H1 (cell line): ENCODE measurements around the gene TSC1. TPM values are rescaled to one million over a fixed set of nuclear protein-coding genes. Genes with fewer than 3 reads are reported as not detected.
A peak's percentile ranks its signal among the peaks of the same experiment; 100 is the strongest.

Experiments
- CTCF ChIA-PET: fragments of 300-600 bp; sonication (Branson Sonifier 250); formaldehyde crosslinking; loops from one replicate; lab custom pipeline; 2021; ENCODE audit not compliant: partially characterized antibody; lab: Charles Lee
- POLR2A ChIA-PET: fragments of 300-600 bp; sonication (Branson Sonifier 250); formaldehyde crosslinking; loops from one replicate; lab custom pipeline; 2021; ENCODE audit warnings: inconsistent platforms; ENCODE audit not compliant: partially characterized antibody; lab: Charles Lee
- DNase-seq, 2 experiments: peaks; one replicate each; pipeline versions ENCODE4 v3.0.0 to v3.0.0-alpha.2; 2010 to 2022; ENCODE audit warnings: low spot score in 2 of 2, low read depth in 1 of 2, mixed read lengths in 1 of 2
- FAIRE-seq: peaks from 2 replicates; lab custom pipeline; 2011; peaks lifted over from hg19 to GRCh38; lab: Jason Lieb, UNC
- H2AFZ ChIP-seq: 2 replicates; pipeline ENCODE4 v1.8.1; 2012; ENCODE audit warnings: low read length, inconsistent platforms
- H2AK5ac ChIP-seq: 2 replicates; pipeline ENCODE4 v1.6.1; 2013; ENCODE audit warnings: low read depth, low read length
- H2BK120ac ChIP-seq: replicated peaks from 2 replicates; pipeline ENCODE3; 2013; ENCODE audit warnings: low read depth, low read length, inconsistent platforms
- H2BK12ac ChIP-seq: 2 replicates; pipeline ENCODE4 v1.6.1; 2013; ENCODE audit warnings: low read depth, low read length
- H2BK15ac ChIP-seq: 2 replicates; pipeline ENCODE4 v1.6.1; 2013; ENCODE audit warnings: low read length
- H2BK20ac ChIP-seq: 2 replicates; pipeline ENCODE4 v1.6.1; 2013; ENCODE audit warnings: low read length
- H2BK5ac ChIP-seq: 2 replicates; pipeline ENCODE4 v1.6.1; 2013; ENCODE audit warnings: low read depth, low read length
- H3K14ac ChIP-seq: 2 replicates; pipeline ENCODE4 v1.6.1; 2013; ENCODE audit warnings: inconsistent platforms; ENCODE audit not compliant: insufficient read length
- H3K18ac ChIP-seq: 2 replicates; pipeline ENCODE4 v1.6.1; 2013; ENCODE audit warnings: low read length; ENCODE audit errors: extremely low read depth
- H3K23ac ChIP-seq: 2 replicates; pipeline ENCODE4 v1.6.1; 2013; ENCODE audit warnings: inconsistent platforms; ENCODE audit not compliant: insufficient read length
- H3K23me2 ChIP-seq: 2 replicates; pipeline ENCODE4 v1.6.1; 2013; ENCODE audit warnings: low read depth, low read length
- H3K27ac ChIP-seq: 2 replicates; pipeline ENCODE4 v1.6.1; 2011; ENCODE audit warnings: low read depth, low read length, inconsistent platforms
- H3K27me3 ChIP-seq, 4 experiments: replicated peaks in 1 of 4; 1 replicate in 1 of 4; 2 replicates in 3 of 4; pipeline versions ENCODE4 v1.6.1 to v1.8.1; 2011 to 2013; ENCODE audit warnings: low read length in 3 of 4, mild to moderate bottlenecking in 3 of 4, inconsistent platforms in 2 of 4, mixed read lengths in 2 of 4, moderate library complexity in 1 of 4; ENCODE audit not compliant: control insufficient read depth in 3 of 4, insufficient read depth in 3 of 4; ENCODE audit errors: extremely low read depth in 1 of 4
- H3K36me3 ChIP-seq, 4 experiments: 2 replicates each; pipeline versions ENCODE4 v1.6.1 to v1.8.1; 2011 to 2013; ENCODE audit warnings: mild to moderate bottlenecking in 4 of 4, low read length in 3 of 4, moderate library complexity in 2 of 4, control low read depth in 1 of 4, inconsistent platforms in 1 of 4; ENCODE audit not compliant: insufficient read depth in 4 of 4, control insufficient read depth in 2 of 4
- H3K4ac ChIP-seq: replicated peaks from 2 replicates; pipeline ENCODE3; 2013; ENCODE audit warnings: low read length, low read depth, mixed read lengths, inconsistent platforms; ENCODE audit not compliant: insufficient read length
- H3K4me1 ChIP-seq, 4 experiments: replicated peaks in 1 of 4; 1 replicate in 1 of 4; 2 replicates in 3 of 4; pipeline versions ENCODE4 v1.6.1 to v1.8.1; 2011 to 2013; ENCODE audit warnings: low read length in 3 of 4, inconsistent platforms in 2 of 4, mixed read lengths in 1 of 4; ENCODE audit not compliant: insufficient read depth in 4 of 4, control insufficient read depth in 3 of 4
- H3K4me2 ChIP-seq, 2 experiments: 2 replicates each; pipeline versions ENCODE4 v1.6.1 to v1.8.1; 2011 to 2013; ENCODE audit warnings: low read depth in 2 of 2, low read length in 2 of 2, control low read depth in 1 of 2, inconsistent platforms in 1 of 2, mild to moderate bottlenecking in 1 of 2; ENCODE audit not compliant: insufficient read depth in 1 of 2
- H3K4me3 ChIP-seq, 4 experiments: fragments of 200-600, 300-600 bp in 1 of 4; sonication (generic), shearing (Covaris generic), sonication (Bioruptor Twin) in 1 of 4; 2 replicates each; pipeline versions ENCODE4 v1.5.1 to v1.8.1; 2011 to 2016; ENCODE audit warnings: low read length in 4 of 4, low read depth in 3 of 4, control low read depth in 2 of 4, inconsistent platforms in 2 of 4, mild to moderate bottlenecking in 2 of 4, mixed read lengths in 1 of 4, moderate library complexity in 1 of 4; ENCODE audit not compliant: insufficient read depth in 2 of 4; ENCODE audit errors: extremely low read depth in 1 of 4
- H3K56ac ChIP-seq: replicated peaks from 2 replicates; pipeline ENCODE3; 2013; ENCODE audit warnings: low read depth, mild to moderate bottlenecking, mixed read lengths, low read length, inconsistent platforms; ENCODE audit not compliant: insufficient read length
- H3K79me1 ChIP-seq: 2 replicates; pipeline ENCODE4 v1.6.1; 2013; ENCODE audit warnings: low read depth, low read length, control low read depth
- H3K79me2 ChIP-seq, 2 experiments: 2 replicates each; pipeline versions ENCODE4 v1.6.1 to v1.8.1; 2012 to 2013; ENCODE audit warnings: low read length in 2 of 2, mild to moderate bottlenecking in 2 of 2, inconsistent platforms in 1 of 2; ENCODE audit not compliant: insufficient read depth in 2 of 2, control insufficient read depth in 1 of 2
- H3K9ac ChIP-seq, 4 experiments: replicated peaks in 1 of 4; 1 replicate in 1 of 4; 2 replicates in 3 of 4; pipeline versions ENCODE4 v1.6.1 to v1.8.1; 2011 to 2013; ENCODE audit warnings: low read depth in 3 of 4, low read length in 3 of 4, control low read depth in 2 of 4, mild to moderate bottlenecking in 2 of 4, moderate library complexity in 2 of 4, inconsistent platforms in 1 of 4; ENCODE audit errors: extremely low read depth in 1 of 4
- H3K9me3 ChIP-seq, 2 experiments: 2 replicates each; pipeline versions ENCODE4 v1.6.1 to v1.8.1; 2012 to 2013; ENCODE audit warnings: mild to moderate bottlenecking in 2 of 2, moderate library complexity in 2 of 2, control low read depth in 1 of 2, inconsistent platforms in 1 of 2, low read depth in 1 of 2, low read length in 1 of 2, mixed read lengths in 1 of 2; ENCODE audit not compliant: insufficient read depth in 2 of 2
- H4K20me1 ChIP-seq, 2 experiments: replicated peaks in 1 of 2; 2 replicates each; pipeline versions ENCODE3 to v1.8.1; 2011 to 2013; ENCODE audit warnings: inconsistent platforms in 2 of 2, low read length in 2 of 2, mild to moderate bottlenecking in 1 of 2; ENCODE audit not compliant: insufficient read depth in 2 of 2, control insufficient read depth in 1 of 2
- H4K5ac ChIP-seq: 2 replicates; pipeline ENCODE4 v1.6.1; 2013; ENCODE audit warnings: low read length, low read depth, mixed read lengths, inconsistent platforms; ENCODE audit not compliant: insufficient read length
- H4K8ac ChIP-seq: 2 replicates; pipeline ENCODE4 v1.8.0; 2013; ENCODE audit warnings: mild to moderate bottlenecking, moderate library complexity, low read length, inconsistent platforms; ENCODE audit not compliant: insufficient read depth; ENCODE audit errors: extremely low read depth
- H4K91ac ChIP-seq: replicated peaks from 2 replicates; pipeline ENCODE3; 2013; ENCODE audit warnings: low read length, mixed read lengths, inconsistent platforms; ENCODE audit not compliant: insufficient read length
- HDAC2 ChIP-seq, 2 experiments: fragments of 300-600 bp in 1 of 2; sonication (generic) in 1 of 2; IDR thresholded peaks; 2 replicates each; pipeline ENCODE4 v1.6.1; 2011 to 2012; ENCODE audit warnings: low read depth in 2 of 2, low read length in 2 of 2, mild to moderate bottlenecking in 2 of 2, moderate library complexity in 2 of 2, borderline replicate concordance in 1 of 2, inconsistent platforms in 1 of 2
- KDM4A ChIP-seq: IDR thresholded peaks from one replicate; pipeline ENCODE4 v1.7.1; 2012; ENCODE audit warnings: low read depth, mild to moderate bottlenecking, moderate library complexity, low read length, inconsistent platforms; ENCODE audit not compliant: severe bottlenecking
- RAD21 ChIP-seq, 2 experiments: IDR thresholded peaks in 1 of 2; conservative IDR thresholded peaks in 1 of 2; 2 replicates each; pipeline ENCODE4 v1.6.1; 2011; ENCODE audit warnings: low read depth in 2 of 2, low read length in 2 of 2, improper control_type of control experiment in 1 of 2, inconsistent platforms in 1 of 2, mild to moderate bottlenecking in 1 of 2, moderate library complexity in 1 of 2
- SAP30 ChIP-seq: fragments of 300-600 bp; sonication (generic); IDR thresholded peaks from 2 replicates; pipeline ENCODE4 v1.7.1; 2012; ENCODE audit warnings: low read length, moderate library complexity, mild to moderate bottlenecking, inconsistent platforms; ENCODE audit not compliant: insufficient read depth, insufficient replicate concordance
- SIN3A ChIP-seq, 2 experiments: IDR thresholded peaks in 1 of 2; conservative IDR thresholded peaks in 1 of 2; 2 replicates each; pipeline ENCODE4 v1.6.1; 2011 to 2012; ENCODE audit warnings: low read length in 2 of 2, improper control_type of control experiment in 1 of 2, low read depth in 1 of 2, mild to moderate bottlenecking in 1 of 2
- SRF ChIP-seq: IDR thresholded peaks from 2 replicates; pipeline ENCODE4 v1.6.1; 2011; ENCODE audit warnings: mild to moderate bottlenecking, low read depth, low read length, moderate library complexity
- SUZ12 ChIP-seq: fragments of 200-600 bp; sonication (generic); IDR thresholded peaks from 2 replicates; pipeline ENCODE4 v1.6.1; 2012; ENCODE audit warnings: mild to moderate bottlenecking, inconsistent platforms, low read length, moderate library complexity, mixed read lengths
- TAF7 ChIP-seq: optimal IDR thresholded peaks from 2 replicates; pipeline ENCODE3; 2011; ENCODE audit warnings: low read depth, mild to moderate bottlenecking, inconsistent platforms, low read length, moderate library complexity, borderline replicate concordance
- TBP ChIP-seq: IDR thresholded peaks from 2 replicates; pipeline ENCODE4 v1.6.1; 2011; ENCODE audit warnings: low read depth, low read length, improper control_type of control experiment
- TCF12 ChIP-seq: IDR thresholded peaks from 2 replicates; pipeline ENCODE4 v1.6.1; 2011; ENCODE audit warnings: low read depth, mild to moderate bottlenecking, low read length
- WGBS, 2 experiments: shearing (Covaris generic) in 1 of 2; methylation state at CpG; one replicate each; pipeline versions ENCODE4 v1.1.6 to v1.1.7; 2013 to 2015; ENCODE audit warnings: low lambda C conversion rate in 2 of 2, mixed read lengths in 2 of 2, inconsistent platforms in 1 of 2, low coverage in 1 of 2, missing lambda C conversion rate in 1 of 2; ENCODE audit not compliant: insufficient replicate concordance in 2 of 2, insufficient coverage in 1 of 2, insufficient read length in 1 of 2; ENCODE audit errors: extremely low coverage in 1 of 2, missing lambda C conversion rate in 1 of 2; 5-methylcytosine and 5-hydroxymethylcytosine counted together
- polyA plus RNA-seq, 7 experiments: library from polyadenylated mRNA; depleted of rRNA in 3 of 7; stranded (reverse) in 5 of 7; unstranded in 2 of 7; fragments of >200 nt in 5 of 7; fragments of 200-250 nt in 2 of 7; gene quantifications; 1 replicate in 5 of 7; 2 replicates in 1 of 7; 4 replicates in 1 of 7; pipeline versions ENCODE4 v1.2.1 to v1.2.3, GENCODE V29; 2011 to 2013; ENCODE audit warnings: missing spikeins in 2 of 7, mixed read lengths in 2 of 7
- total RNA-seq: library from RNA; stranded (reverse); fragmentation: NEBNext Ultra II Directional; extraction: Animal tissue kit (Norgen Biotek cat#: 25700); gene quantifications from 2 replicates; pipeline ENCODE4 v1.2.1, GENCODE V29; 2021

TSC1 gene
- total and polyA plus RNA-seq, 2 of the 8 experiments (the other 6 are each of a cell fraction or from before 2014, with no cell fraction given) = 37.2 to 46.0 TPM

GRCh38 chr9:132978451-132979131 lies 34.2 kb upstream of the TSC1 start, which contains the start of gene GFI1B:
GFI1B (plus strand) TSS chr9:132978694; CDS start chr9:132986679, 7,985 bp downstream.
- POLR2A ChIA-PET = no interaction called here
- H3K9me3 ChIP-seq = no peaks in the 10 kb centered on the region
- peaks cover 0 to 3% of the 10 kb centered on the region in 2 experiments for H4K20me1 ChIP-seq
- peaks cover 0 to 10% (median 5%) of the 10 kb centered on the region in 4 experiments; a peak in 5 of 7 replicates for H3K4me1 ChIP-seq
- H3K79me1 ChIP-seq = no peaks in the 10 kb centered on the region
- peak within 1 kb of the TSS; percentile 71 to 86 for H3K4me2 ChIP-seq
- 23% methylated on average over 26 of the region's 26 CpGs; no CpG with 5 or more reads in 1 of the 2 experiments for WGBS, 2 experiments
- peaks cover 0 to 18% (median 11%) of the 10 kb centered on the region in 4 experiments; a peak in 6 of 7 replicates for H3K27me3 ChIP-seq
- H4K8ac ChIP-seq = no peak within 1 kb of the TSS
- CTCF ChIA-PET = interaction anchor here (0.6 to 3.1 kb wide), 16 partner anchors 9 to 158 kb away, joined by 3 to 20 read pairs (median 4); partner anchors contain the start of gene TSC1
- no peak within 1 kb of the TSS for H2AFZ ChIP-seq
- H3K14ac ChIP-seq = no peak within 1 kb of the TSS
- no peak within 1 kb of the TSS for H4K91ac ChIP-seq
- peaks cover 3% of the 10 kb centered on the region; the same call in 1 of the 2 replicates for H3K23me2 ChIP-seq
- DNase-seq = no peak
- H3K4me3 ChIP-seq = peak within 1 kb of the TSS; percentile 7 to 53 (median 18); a peak in 5 of 8 replicates
- no peak within 1 kb of the TSS for H3K56ac ChIP-seq
- H2BK5ac ChIP-seq = no peak within 1 kb of the TSS
- no peaks in the 10 kb centered on the region for H3K36me3 ChIP-seq
- no peaks in the 10 kb centered on the region for H3K79me2 ChIP-seq
- H3K18ac ChIP-seq = no peak within 1 kb of the TSS; the same call in 1 of the 2 replicates
- H2BK12ac ChIP-seq = peak within 1 kb of the TSS; percentile 20; the same call in 1 of the 2 replicates
- no peak within 1 kb of the TSS for H4K5ac ChIP-seq
- no peak within 1 kb of the TSS for H3K4ac ChIP-seq
- FAIRE-seq = no peak
- no peak within 1 kb of the TSS for H3K9ac ChIP-seq
- no peak within 1 kb of the TSS for H2AK5ac ChIP-seq
- 0 out of 2 replicates have a peak within 1 kb of the TSS, but pooled peaks have one; percentile 61 for H2BK15ac ChIP-seq
- no peak within 1 kb of the TSS for H3K23ac ChIP-seq
- H2BK20ac ChIP-seq = no peak within 1 kb of the TSS
- H2BK120ac ChIP-seq = no peak within 1 kb of the TSS
- H3K27ac ChIP-seq = no peak within 1 kb of the TSS
- TF ChIP-seq RAD21 (IDR thresholded peaks at IDR 0.05 in 1 of 2, conservative IDR thresholded peaks at IDR 0.05 in 1 of 2; ENCODE audit: low read depth in 2 of 2, low read length in 2 of 2) (no peak), SAP30 (peak; percentile 90), TBP (no peak), TAF7 (no peak), SUZ12 (no peak; the same call in 1 of the 2 replicates), TCF12 (0 out of 2 replicates have a peak, but pooled peaks have one; percentile 29), SRF (no peak), HDAC2 (IDR thresholded peaks at IDR 0.05; ENCODE audit: borderline replicate concordance in 1 of 2, low read depth in 2 of 2, low read length in 2 of 2) (peak in 1 of 2 experiments; percentile 46; a peak in 1 of 4 replicates), KDM4A (no peak), SIN3A (conservative IDR thresholded peaks at IDR 0.05 in 1 of 2, IDR thresholded peaks at IDR 0.05 in 1 of 2; ENCODE audit: low read depth in 1 of 2, low read length in 2 of 2) (peak; percentile 90 to 94; a peak in 3 of 4 replicates)
